Lung (tissue), 12 donors: Measurements from ENCODE around the gene SERPINA5. TPM values are rescaled to one million over a fixed set of nuclear protein-coding genes. Genes with fewer than 3 reads are reported as not detected.

Source experiments
- ATAC-seq: fragments of 200-7000 bp; cut with Tn5 transposase; one replicate; pipeline ENCODE4 v1.9.1; 2020; ENCODE audit warnings: moderate number of reproducible peaks; ENCODE audit not compliant: insufficient read depth, low FRiP score
- DNase-seq, 3 donors: peaks; one replicate each; pipeline ENCODE4 v3.0.0-alpha.2; 2013 to 2017
- H3K27ac ChIP-seq, 2 donors: one replicate each; pipeline ENCODE4 v1.5.1; 2013; ENCODE audit warnings: mild to moderate bottlenecking in 2 of 2, moderate library complexity in 2 of 2, control low read depth in 1 of 2, inconsistent platforms in 1 of 2, low read depth in 1 of 2, low read length in 1 of 2
- H3K27me3 ChIP-seq, 3 donors: one replicate each; pipeline ENCODE4 v1.5.1; 2013; ENCODE audit warnings: low read length in 2 of 3; ENCODE audit not compliant: control insufficient read depth in 3 of 3, insufficient read depth in 3 of 3
- H3K36me3 ChIP-seq, 4 donors: one replicate each; pipeline ENCODE4 v1.5.1; 2013; ENCODE audit warnings: low read length in 4 of 4, mild to moderate bottlenecking in 1 of 4, moderate library complexity in 1 of 4; ENCODE audit not compliant: control insufficient read depth in 4 of 4, insufficient read depth in 4 of 4
- H3K4me1 ChIP-seq, 5 donors: one replicate each; pipeline ENCODE4 v1.5.1; 2013; ENCODE audit warnings: low read length in 5 of 5, mild to moderate bottlenecking in 2 of 5, moderate library complexity in 1 of 5; ENCODE audit not compliant: control insufficient read depth in 5 of 5, insufficient read depth in 5 of 5
- H3K4me3 ChIP-seq: one replicate; pipeline ENCODE4 v1.5.1; 2013; ENCODE audit warnings: mild to moderate bottlenecking, control low read depth, moderate library complexity
- H3K9ac ChIP-seq, 2 donors: one replicate each; pipeline ENCODE4 v1.5.1; 2013; ENCODE audit warnings: low read length in 2 of 2, control low read depth in 1 of 2; ENCODE audit not compliant: insufficient read depth in 1 of 2
- H3K9me3 ChIP-seq, 4 donors: one replicate each; pipeline ENCODE4 v1.5.1; 2013; ENCODE audit warnings: low read length in 3 of 4, mild to moderate bottlenecking in 1 of 4, moderate library complexity in 1 of 4; ENCODE audit not compliant: control insufficient read depth in 4 of 4, insufficient read depth in 3 of 4
- CTCF ChIP-seq: IDR thresholded peaks from 2 replicates; pipeline ENCODE4 v1.5.1; 2012; ENCODE audit warnings: mild to moderate bottlenecking; ENCODE audit errors: control extremely low read depth, extremely low read depth
- WGBS, 2 donors: extraction: QIAGEN DNeasy Blood & Tissue Kit; methylation state at CpG; one replicate each; pipeline ENCODE4 v1.1.7; 2013; 5-methylcytosine and 5-hydroxymethylcytosine counted together
- polyA plus RNA-seq, 2 donors: library from polyadenylated mRNA; stranded (reverse); fragments of 200-250 nt; gene quantifications; one replicate each; pipeline ENCODE4 v1.2.1, GENCODE V29; 2013
- total RNA-seq, 2 donors: library from RNA; depleted of rRNA in 1 of 2; stranded (reverse); fragments of >200 nt in 1 of 2; gene quantifications; one replicate each; pipeline ENCODE4 v1.2.1, GENCODE V29; 2014 to 2021
- donor health status: control.
- donor health status: control.
- donor health status: Bipolar disorder and iron deficiency.
- donor health status: healthy.
- donor health status: DM: yes; HTN: yes; CAD: no.

The SERPINA5 gene
- total and polyA plus RNA-seq, 4 donors, result 0.14 to 4.3 (median 0.52) TPM; not detected in 1

DNA sequence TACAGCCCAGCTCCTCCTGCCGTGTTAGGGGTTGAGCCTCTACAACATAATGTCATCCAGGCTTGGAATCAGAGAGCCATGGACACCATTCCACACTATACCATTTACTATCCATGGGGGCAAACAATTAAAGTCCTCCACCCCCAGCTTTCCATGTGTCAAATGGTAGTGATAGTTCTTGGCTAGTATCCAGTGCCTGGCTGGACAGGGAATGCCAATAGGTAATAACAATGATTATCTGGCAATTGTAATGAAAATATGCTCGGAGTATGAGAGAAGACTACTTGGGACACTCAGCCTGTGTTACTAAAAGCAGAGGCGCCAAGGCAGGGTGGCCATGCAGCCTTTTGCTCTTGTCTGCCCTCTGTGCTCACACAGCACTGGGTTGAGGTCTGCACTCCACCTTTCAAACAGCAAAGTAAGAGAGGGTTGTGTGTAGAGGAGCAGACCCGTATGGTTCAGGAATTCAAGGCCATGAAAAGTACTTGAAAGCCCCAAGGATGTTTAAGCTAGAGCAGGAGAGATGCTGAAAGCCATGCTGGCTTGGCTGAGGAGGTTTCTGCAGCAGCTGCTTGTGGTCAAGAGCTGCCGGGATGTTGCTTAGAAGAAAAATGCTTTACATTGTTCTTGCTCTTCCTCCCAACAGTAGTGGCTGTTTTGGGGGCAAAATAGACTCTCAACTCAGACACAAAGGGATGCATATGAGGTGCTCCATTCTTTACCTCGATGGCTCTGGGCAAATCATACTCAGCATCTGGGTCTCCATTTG is 41.6 kb downstream of the SERPINA5 start:
- H3K4me1 ChIP-seq, result no peaks in the 10 kb centered on the region
- H3K27ac ChIP-seq, result no peak overlapping the region
- H3K9me3 ChIP-seq, result peaks cover 2 to 13% (median 8%) of the 10 kb centered on the region in 4 donors
- no peaks in the 10 kb centered on the region for H3K36me3 ChIP-seq
- TF ChIP-seq CTCF, result no peak
- 56 to 69% methylated on average over 6 of the region's 6 CpGs for WGBS, 2 donors
- ATAC-seq, result no peak
- DNase-seq, result no peak
- no peak overlapping the region for H3K4me3 ChIP-seq
- H3K27me3 ChIP-seq, result no peaks in the 10 kb centered on the region
- no peak overlapping the region for H3K9ac ChIP-seq

- H3K9me3 ChIP-seq, result peaks cover 0 to 10% (median 4%) of the 10 kb centered on the region in 4 donors
- no peaks in the 10 kb centered on the region for H3K4me1 ChIP-seq
- H3K27ac ChIP-seq, result no peak overlapping the region
- no peak for ATAC-seq
- H3K36me3 ChIP-seq, result no peaks in the 10 kb centered on the region
- H3K27me3 ChIP-seq, result no peaks in the 10 kb centered on the region
- WGBS, 2 donors, result 92% methylated on average over 4 of the region's 4 CpGs
- no peak overlapping the region for H3K4me3 ChIP-seq
- no peak for TF ChIP-seq CTCF
- no peak for DNase-seq
- H3K9ac ChIP-seq, result no peak overlapping the region
Observed at GRCh38 chr14:94623422-94623809, 42.2 kb downstream of the SERPINA5 start.

- Histone ChIP-seq H3K27ac (no peak overlapping the region), H3K27me3 (no peaks in the 10 kb centered on the region), H3K36me3 (no peaks in the 10 kb centered on the region), H3K4me3 (no peak overlapping the region), H3K4me1 (no peaks in the 10 kb centered on the region), H3K9me3 (peaks cover 0 to 6% (median 2%) of the 10 kb centered on the region in 4 donors), H3K9ac (no peak overlapping the region)
- no peak for ATAC-seq
- TF ChIP-seq CTCF, result no peak
- DNase-seq, result no peak
- 83 to 91% methylated on average over 7 of the region's 7 CpGs for WGBS, 2 donors
Observed at GRCh38 chr14:94623856-94624499, 42.8 kb downstream of the SERPINA5 start.
